Measurements from ENCODE around the gene RNU2-63P. TPM values are rescaled to one million over a fixed set of nuclear protein-coding genes. Genes with fewer than 3 reads are reported as not detected.

Gene RNU2-63P
- 6.9 TPM for total RNA-seq (ENCODE audit: unreplicated experiment)
- long read RNA-seq = 0 reads

- Mint-ChIP-seq H3K36me3 (ENCODE audit: low read depth, unreplicated experiment) (no peaks in the 10 kb centered on the region), H3K4me1 (ENCODE audit: unreplicated experiment) (peaks cover 12% of the 10 kb centered on the region), H3K27ac (ENCODE audit: unreplicated experiment) (peak within 1 kb of the TSS; percentile 98), H3K4me3 (ENCODE audit: unreplicated experiment) (peak within 1 kb of the TSS; percentile 98), H3K9me3 (ENCODE audit: unreplicated experiment) (no peaks in the 10 kb centered on the region), H3K27me3 (ENCODE audit: unreplicated experiment) (peaks cover 16% of the 10 kb centered on the region)
- peak; percentile 70 for DNase-seq (ENCODE audit: low spot score)
- TF ChIP-seq CTCF (IDR thresholded peaks at IDR 0.05; ENCODE audit: unreplicated experiment) = no peak
Observed at GRCh38 chr2:88016086-88016959, at the start of gene RNU2-63P. Gene RNU2-63P (minus strand): TSS chr2:88016547.

DNA sequence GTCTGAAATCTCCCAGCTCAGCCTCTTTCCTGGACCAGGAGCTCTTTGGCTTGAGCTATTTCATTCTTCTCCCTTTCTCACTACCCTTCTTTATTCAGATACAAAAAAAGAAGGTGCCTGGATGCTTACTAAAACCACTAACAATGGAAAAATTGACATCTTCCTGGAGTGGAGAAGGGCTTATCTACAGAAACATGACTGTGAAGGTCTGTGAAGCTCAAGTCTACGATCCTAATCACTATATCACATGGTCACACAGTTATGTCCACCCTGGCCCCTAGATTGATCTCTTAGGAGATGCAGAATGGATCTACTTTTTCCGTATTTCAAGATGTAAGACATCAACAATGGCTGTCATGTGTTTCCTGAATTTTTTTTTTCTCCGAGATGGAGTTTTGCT, 44.9 kb upstream of the RNU2-63P start:
- TF ChIP-seq CTCF (IDR thresholded peaks at IDR 0.05; ENCODE audit: unreplicated experiment) = no peak
- H3K4me3 Mint-ChIP-seq (ENCODE audit: unreplicated experiment) = no peak overlapping the region
- H3K4me1 Mint-ChIP-seq (ENCODE audit: unreplicated experiment) = peaks cover 23% of the 10 kb centered on the region
- H3K9me3 Mint-ChIP-seq (ENCODE audit: unreplicated experiment) = no peaks in the 10 kb centered on the region
- no peak for DNase-seq (ENCODE audit: low spot score)
- H3K36me3 Mint-ChIP-seq (ENCODE audit: low read depth, unreplicated experiment) = no peaks in the 10 kb centered on the region
- H3K27ac Mint-ChIP-seq (ENCODE audit: unreplicated experiment) = peak overlapping the region; percentile 51
- peaks cover 2% of the 10 kb centered on the region for H3K27me3 Mint-ChIP-seq (ENCODE audit: unreplicated experiment)

DNA sequence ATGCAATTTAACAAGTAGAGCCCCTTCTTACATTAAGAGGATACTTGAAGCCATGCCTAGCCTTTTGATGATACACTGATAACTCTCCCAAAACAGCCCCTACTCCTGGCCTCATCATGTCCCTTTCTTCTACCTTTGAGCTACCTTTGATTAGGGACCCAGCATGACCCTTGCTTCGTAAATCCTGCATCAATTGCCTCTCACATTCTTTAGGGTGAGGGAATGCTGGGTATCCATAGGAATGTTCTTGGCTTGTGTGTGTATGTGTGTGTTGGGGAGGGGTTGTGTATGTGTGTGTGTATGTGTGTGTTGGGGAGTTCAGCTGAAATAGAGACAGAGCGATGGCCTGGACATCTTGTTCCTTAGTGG, 44.5 kb upstream of the RNU2-63P start:
- DNase-seq (ENCODE audit: low spot score) = no peak
- H3K9me3 Mint-ChIP-seq (ENCODE audit: unreplicated experiment) = no peaks in the 10 kb centered on the region
- H3K4me1 Mint-ChIP-seq (ENCODE audit: unreplicated experiment) = peaks cover 27% of the 10 kb centered on the region
- H3K27me3 Mint-ChIP-seq (ENCODE audit: unreplicated experiment) = peaks cover 6% of the 10 kb centered on the region
- no peak for TF ChIP-seq CTCF (IDR thresholded peaks at IDR 0.05; ENCODE audit: unreplicated experiment)
- no peaks in the 10 kb centered on the region for H3K36me3 Mint-ChIP-seq (ENCODE audit: low read depth, unreplicated experiment)
- no peak overlapping the region for H3K4me3 Mint-ChIP-seq (ENCODE audit: unreplicated experiment)
- no peak overlapping the region for H3K27ac Mint-ChIP-seq (ENCODE audit: unreplicated experiment)

DNA sequence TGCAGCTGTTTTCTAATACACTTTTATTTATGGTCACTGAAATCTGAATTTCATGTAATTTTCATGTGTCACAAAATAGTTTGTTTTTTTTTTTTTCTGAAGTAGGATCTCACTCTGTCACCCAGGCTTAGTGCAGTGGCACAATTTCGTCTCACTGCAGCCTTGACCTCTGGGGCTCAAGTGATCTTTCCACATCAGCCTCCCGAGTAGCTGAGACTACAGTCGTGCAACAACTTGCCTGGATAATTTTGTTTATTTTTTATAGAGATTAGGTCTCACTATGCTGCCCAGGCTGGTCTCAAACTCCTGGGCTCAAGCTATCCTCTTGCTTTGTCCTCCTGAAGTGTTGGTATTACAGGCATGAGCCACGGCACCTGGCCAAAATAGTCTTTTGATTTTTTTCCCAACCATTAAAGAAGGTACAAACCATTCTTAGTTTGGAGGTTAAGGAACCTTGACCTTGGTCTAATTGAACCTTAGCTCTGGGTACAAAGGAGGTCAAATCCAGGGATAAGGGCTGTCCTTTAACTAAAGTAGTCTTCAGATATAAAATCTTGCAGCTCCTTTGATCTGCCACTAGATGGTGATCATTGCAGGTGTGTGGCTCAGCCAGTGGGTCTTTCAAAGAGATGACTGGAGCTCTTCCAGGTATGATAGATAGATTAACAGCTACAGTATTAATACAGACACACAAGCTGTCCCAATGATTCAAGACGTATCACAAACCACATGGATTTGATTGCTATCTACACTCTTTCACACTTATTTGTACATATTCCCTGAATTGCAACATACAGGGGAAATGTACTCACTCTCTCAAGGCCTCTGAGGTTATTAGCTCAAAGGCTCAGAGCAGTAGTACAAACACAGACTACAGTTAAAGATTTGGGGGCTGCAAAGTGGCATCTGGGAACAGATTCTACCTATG, 43.9 kb upstream of the RNU2-63P start:
- TF ChIP-seq CTCF (IDR thresholded peaks at IDR 0.05; ENCODE audit: unreplicated experiment) = peak; percentile 68
- Mint-ChIP-seq H3K4me1 (ENCODE audit: unreplicated experiment) (peaks cover 29% of the 10 kb centered on the region), H3K4me3 (ENCODE audit: unreplicated experiment) (no peak overlapping the region), H3K27me3 (ENCODE audit: unreplicated experiment) (peaks cover 7% of the 10 kb centered on the region), H3K36me3 (ENCODE audit: low read depth, unreplicated experiment) (no peaks in the 10 kb centered on the region), H3K9me3 (ENCODE audit: unreplicated experiment) (no peaks in the 10 kb centered on the region), H3K27ac (ENCODE audit: unreplicated experiment) (no peak overlapping the region)
- DNase-seq (ENCODE audit: low spot score) = no peak
